DMS114 treated with DMSO at 0.1 percent for 48 hours (cell line): Measurements from ENCODE around the gene GPR84.

Experiments used
- DNase-seq: peaks from one replicate; lab custom pipeline; 2025; ENCODE audit not compliant: unreplicated experiment; lab: John Stamatoyannopoulos, UW

GPR84 gene

GRCh38 chr12:54392485-54393206, 28.4 kb upstream of the GPR84 start:
- no peak for DNase-seq

- DNase-seq, result peak; percentile 57
Measured at GRCh38 chr12:54390668-54391551, 26.6 kb upstream of the GPR84 start.

GRCh38 chr12:54390176-54390667, 25.9 kb upstream of the GPR84 start:
- no peak for DNase-seq

GRCh38 chr12:54389607-54390175, 25.4 kb upstream of the GPR84 start:
- no peak for DNase-seq

GRCh38 chr12:54389134-54389508, 24.8 kb upstream of the GPR84 start:
- DNase-seq, result no peak

- DNase-seq, result no peak
Measured at GRCh38 chr12:54388237-54389133, 24.2 kb upstream of the GPR84 start.

GRCh38 chr12:54387114-54387467, 22.8 kb upstream of the GPR84 start:
- DNase-seq, result no peak

- no peak for DNase-seq
Measured at GRCh38 chr12:54386403-54387113, 22.3 kb upstream of the GPR84 start.

GRCh38 chr12:54385251-54385914, 21.1 kb upstream of the GPR84 start:
- DNase-seq, result no peak

GRCh38 chr12:54384591-54385041, 20.3 kb upstream of the GPR84 start, which contains the start of gene ZNF385A:
ZNF385A (minus strand) TSS chr12:54384733; CDS start chr12:54384514, 219 bp downstream.
- DNase-seq, result no peak

- DNase-seq, result no peak
Measured at GRCh38 chr12:54383041-54383609, 18.8 kb upstream of the GPR84 start.

GRCh38 chr12:54381136-54381535, 16.9 kb upstream of the GPR84 start:
- no peak for DNase-seq

GRCh38 chr12:54379398-54380201, 15.3 kb upstream of the GPR84 start:
- peak; percentile 86 for DNase-seq

GRCh38 chr12:54378796-54379397, 14.6 kb upstream of the GPR84 start:
- peak; percentile 26 for DNase-seq

GRCh38 chr12:54377797-54378515, 13.7 kb upstream of the GPR84 start:
- DNase-seq, result no peak

- no peak for DNase-seq
Measured at GRCh38 chr12:54377007-54377406, 12.7 kb upstream of the GPR84 start.

- no peak for DNase-seq
Measured at GRCh38 chr12:54376596-54376995, 12.3 kb upstream of the GPR84 start.
